HG02610 (cell line): ENCODE results near the gene KIRREL3.

ENCODE experiments used
- ATAC-seq: cut with Tn5 transposase; IDR thresholded peaks from one replicate; pipeline ENCODE4 v1.9.1; 2021; ENCODE audit warnings: mild to moderate bottlenecking, moderate library complexity; ENCODE audit not compliant: unreplicated experiment

Gene KIRREL3

DNA sequence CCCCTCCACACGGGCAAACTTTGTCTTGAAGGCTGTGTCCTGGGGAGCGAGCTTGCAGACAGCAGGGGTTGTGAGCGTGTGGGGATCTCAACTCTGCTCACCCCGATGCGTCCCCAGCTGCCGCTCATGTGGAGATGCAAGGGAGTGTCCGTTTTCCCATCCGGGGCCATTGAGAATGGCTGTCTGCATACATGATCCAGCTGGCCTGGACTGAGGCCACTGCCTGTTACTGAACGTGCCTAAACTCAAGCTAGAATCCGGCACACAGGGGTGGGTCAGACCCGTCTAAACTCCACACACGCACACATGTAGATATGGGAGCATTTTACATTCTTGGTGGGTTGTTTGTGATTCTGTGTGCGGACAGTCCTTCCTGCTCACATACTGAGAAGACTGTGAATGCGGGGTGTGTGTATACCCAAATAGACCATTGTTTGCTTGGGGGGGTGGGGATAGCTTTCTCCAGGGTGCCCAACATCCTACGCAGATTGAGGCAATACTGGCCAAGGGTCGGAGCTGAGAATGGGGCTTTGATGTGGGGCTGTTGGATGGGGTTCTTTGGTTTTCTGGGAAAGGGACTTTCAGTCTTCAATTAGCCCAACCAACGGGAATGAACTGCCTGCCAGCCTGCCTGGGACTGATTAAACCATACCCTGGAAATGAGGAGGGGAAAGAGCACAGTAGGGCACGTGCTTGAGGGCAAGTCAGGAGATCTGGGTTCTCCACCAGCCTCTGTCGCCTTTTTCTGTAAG is 584.7 kb downstream of the KIRREL3 start:
- no peak for ATAC-seq

DNA sequence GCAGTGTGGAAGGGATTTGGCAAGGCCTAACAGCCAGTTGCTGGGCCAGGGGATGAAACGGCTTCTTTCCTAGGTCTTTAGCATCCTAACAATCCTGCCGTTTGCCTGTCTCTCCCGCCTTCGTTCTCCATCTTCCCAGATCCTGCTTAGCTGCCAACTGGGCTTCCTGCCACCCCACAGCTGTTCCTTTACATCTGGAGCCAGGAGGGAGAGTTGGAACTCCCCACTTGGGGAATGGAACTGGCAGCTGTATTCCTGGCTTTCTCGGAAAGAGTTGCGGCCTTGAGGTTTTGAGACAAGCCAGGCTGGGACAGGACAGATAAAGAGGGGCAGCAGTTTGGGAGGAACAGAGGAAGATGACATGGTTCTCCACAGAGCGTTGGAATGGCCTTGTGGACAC is 585.4 kb downstream of the KIRREL3 start:
- ATAC-seq = no peak

DNA sequence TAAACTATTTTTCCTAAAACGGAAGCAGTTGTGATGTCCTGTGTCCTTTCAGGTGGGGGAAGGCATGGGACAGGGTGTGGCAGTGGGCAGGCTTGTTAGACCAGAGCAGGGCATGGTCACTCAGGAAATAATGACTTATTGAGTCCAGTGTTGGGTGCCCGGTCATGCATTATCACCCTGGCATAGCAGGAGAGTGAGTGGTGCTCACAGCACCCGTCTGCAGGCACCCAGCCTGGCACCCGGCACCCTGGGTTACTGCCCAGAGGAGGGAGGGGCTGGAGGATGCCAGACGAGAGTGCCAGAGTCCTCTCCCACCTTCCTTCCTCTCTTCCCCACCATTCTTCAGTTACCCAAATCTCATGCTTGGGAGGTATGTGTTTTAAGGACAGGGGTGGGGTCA is 586.0 kb downstream of the KIRREL3 start:
- no peak for ATAC-seq

DNA sequence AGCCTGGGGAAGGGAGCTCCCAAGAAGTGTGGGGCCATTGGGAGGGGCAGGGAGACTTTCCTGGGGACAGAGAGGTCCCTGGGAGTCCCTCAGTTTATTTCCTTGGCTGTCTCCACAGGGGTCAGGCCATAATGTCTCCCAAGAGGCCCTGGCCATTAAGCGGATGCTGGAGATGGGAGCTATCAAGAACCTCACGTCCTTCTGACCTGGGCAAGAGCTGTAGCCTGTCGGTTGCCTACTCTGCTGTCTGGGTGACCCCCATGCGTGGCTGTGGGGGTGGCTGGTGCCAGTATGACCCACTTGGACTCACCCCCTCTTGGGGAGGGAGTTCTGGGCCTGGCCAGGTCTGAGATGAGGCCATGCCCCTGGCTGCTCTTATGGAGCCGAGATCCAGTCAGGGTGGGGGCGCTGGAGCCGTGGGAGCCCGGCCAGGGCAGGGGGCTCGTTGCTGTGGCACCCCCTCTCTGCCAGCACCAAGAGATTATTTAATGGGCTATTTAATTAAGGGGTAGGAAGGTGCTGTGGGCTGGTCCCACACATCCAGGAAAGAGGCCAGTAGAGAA is 586.6 kb downstream of the KIRREL3 start:
- ATAC-seq = no peak

DNA sequence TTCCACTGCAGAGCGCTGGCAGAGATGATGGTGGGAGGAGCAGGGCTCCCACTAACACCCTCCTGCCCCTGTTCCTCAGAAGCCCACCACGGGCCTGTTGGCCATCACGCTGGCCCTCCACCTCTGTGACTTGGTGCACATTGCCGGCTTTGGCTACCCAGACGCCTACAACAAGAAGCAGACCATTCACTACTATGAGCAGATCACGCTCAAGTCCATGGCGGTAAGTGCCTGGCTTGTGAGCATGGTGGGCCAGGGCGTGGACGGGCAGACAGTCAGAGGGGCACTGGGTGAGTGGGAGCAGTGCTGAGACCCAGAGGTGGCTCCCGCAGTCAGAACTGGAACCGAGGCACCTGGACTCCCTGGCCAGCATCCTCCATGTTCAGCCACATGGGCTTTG is 587.1 kb downstream of the KIRREL3 start:
- ATAC-seq = no peak

DNA sequence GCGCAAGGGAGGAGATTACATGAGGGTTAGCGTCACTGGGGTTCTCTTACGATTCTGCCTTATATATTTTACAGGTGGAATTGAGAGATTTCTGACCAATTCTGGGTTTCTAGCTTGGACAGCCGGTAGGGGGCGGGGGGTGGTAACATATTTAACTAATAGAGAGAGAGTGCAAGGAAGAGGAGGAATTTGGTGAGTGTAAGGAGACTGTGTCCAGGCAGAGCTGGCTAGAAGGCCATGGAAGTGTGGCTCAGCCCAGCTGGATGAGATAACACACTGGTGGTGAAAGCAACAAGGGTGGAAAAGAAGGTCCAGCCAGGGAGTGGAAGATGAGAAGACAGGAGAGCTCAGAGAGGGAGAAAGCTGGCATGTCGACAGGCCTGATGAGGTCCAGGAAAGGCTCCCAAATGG is 588.6 kb downstream of the KIRREL3 start:
- ATAC-seq = no peak

DNA sequence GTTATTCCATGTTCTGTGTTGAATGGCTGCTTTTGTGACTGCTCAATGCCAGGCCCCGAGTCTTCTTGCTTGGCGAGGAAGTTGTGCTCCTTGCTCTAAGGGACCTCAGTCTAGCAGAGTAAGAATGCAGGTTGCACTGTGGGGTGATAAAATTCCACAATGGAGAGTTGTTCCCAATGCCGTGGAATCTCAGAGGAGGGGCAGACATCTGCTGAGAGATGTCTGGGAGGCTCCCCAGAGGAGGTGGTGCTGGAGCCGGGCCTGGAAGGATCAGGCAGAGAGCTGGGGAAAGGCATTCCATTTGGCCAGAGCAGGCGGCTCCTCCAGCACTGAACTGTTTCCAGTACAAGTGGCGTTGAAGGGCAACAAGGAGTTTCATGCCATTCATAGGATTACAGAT is 589.9 kb downstream of the KIRREL3 start:
- no peak for ATAC-seq

DNA sequence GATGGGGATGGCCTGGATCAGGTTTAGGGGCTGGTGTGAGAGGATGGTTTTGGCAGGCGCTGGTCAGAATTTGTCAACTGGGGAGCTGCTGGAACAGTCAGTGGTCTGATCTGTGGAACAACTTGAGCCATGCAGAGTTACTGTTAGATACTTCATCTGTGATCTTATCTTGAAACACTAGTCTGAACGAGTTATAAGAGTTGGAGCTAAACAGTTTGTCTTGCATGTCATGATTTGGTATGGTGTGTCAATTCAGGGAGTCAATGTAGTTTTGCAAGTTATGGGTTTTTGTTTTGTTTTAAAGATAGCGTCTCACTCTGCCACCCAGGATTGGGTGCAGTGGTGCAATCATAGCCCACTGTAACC is 591.0 kb downstream of the KIRREL3 start:
- no peak for ATAC-seq

DNA sequence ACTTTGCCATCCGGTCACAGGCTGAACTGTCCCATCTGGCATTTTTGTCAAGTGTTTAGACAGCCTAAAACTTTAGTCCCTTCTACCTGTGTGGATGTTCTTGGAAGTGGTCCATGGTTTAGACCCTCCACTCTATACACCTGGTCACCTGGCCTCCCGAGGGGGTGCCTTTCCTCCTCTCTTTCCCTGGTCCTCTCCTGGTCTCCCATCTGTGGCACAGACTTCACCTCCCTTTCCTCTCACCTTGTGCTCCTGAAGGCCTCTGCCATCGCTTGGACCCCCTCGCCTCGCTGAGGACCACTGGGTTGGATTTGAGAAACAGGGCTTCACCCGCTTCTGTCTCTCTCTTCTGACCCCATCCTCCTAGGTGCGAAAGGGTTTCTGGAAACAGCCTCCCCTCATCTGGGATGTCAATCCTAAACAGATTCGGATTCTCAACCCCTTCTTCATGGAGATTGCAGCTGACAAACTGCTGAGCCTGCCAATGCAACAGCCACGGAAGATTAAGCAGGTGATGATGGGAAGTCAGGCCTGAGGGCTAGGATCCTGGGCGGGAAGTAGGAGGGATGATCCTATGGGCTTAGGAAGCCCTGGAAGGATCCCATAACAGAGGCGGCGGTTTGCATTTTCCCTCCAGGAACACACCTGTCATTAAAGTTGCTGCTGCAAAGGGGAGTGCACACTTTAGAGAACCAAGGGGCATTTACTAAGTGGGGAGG is 591.5 kb downstream of the KIRREL3 start:
- no peak for ATAC-seq

DNA sequence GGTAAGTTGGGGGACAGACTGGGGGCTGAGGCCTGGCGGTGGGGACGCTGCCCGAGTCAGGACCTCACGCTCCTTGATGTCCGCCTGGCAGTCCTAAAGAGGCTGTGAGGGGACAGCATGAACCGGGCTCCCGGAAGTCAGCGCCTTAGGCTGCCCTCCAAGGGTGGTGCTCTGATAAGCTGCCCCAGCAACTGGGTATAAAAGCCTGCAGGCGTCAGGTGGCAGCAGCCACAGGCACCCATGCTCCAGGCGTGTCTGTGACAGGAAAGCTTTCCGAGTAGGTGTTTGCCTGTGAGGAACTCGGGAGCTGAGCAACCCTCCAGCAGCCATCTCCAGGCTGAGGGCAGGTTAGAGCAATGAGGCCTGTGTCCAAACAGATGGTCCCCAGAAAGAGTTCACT is 592.1 kb downstream of the KIRREL3 start:
- ATAC-seq = no peak

DNA sequence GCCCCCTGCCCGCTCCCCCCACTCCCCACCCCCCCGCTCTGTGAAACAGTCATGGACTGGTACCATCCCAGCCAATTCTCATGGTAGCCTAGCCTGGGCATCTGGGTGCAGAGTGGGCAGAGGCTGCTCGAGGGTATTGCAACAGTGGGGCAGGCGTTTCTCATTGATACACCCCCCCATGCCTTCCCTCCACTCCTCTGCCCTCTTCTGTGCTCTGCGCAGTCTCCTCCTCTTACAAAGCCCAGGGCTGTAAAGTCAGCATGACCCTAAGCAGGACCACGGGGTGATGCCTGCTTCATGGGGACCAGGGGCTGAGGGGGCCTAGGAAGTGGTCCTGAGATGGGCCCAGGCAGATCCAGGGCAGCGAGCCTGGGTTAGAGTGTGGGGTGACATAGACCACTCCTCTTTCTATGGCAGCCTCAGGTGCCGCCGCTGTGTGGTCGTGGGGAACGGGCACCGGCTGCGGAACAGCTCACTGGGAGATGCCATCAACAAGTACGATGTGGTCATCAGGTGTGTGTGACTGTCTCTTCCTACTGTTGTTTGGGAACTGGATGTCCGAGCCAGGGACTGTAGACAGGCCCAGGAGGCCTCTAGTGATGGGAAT is 592.8 kb downstream of the KIRREL3 start:
- no peak for ATAC-seq

DNA sequence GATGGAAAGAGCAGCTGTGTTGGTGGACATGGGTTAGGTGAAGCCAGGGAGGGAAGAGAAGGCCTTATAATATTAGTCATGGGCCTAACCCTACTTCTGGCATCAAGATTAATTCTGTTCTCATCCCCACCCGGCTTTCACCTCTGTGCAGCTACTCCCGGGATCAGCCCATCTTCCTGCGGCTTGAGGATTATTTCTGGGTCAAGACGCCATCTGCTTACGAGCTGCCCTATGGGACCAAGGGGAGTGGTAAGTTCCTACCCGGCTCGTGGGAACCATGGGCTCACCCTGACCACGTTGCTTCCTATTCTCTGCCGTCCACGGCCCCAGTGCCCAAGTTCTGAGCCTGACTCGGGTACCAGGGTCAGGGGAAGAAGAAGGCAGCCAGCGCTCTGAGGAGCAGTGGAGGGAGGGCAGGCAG is 593.5 kb downstream of the KIRREL3 start:
- no peak for ATAC-seq

DNA sequence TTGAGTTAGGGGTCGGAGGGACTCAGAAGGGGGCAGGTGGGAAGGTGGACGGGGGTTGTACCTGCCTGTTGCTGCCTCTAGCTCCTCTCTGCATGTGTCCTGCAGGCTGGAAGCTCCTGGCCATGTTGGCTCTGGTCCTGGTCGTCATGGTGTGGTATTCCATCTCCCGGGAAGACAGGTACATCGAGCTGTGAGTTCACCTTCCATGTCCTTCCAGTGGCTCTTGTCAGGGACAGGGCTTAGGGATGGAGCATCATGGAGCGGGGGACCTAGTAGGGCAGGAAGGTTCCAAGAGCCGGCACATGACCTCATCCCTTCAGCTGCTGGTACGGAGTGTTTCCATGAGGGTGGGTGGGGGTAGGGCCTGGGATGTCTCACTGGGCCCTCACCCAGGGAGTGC is 594.2 kb downstream of the KIRREL3 start:
- ATAC-seq = no peak

DNA sequence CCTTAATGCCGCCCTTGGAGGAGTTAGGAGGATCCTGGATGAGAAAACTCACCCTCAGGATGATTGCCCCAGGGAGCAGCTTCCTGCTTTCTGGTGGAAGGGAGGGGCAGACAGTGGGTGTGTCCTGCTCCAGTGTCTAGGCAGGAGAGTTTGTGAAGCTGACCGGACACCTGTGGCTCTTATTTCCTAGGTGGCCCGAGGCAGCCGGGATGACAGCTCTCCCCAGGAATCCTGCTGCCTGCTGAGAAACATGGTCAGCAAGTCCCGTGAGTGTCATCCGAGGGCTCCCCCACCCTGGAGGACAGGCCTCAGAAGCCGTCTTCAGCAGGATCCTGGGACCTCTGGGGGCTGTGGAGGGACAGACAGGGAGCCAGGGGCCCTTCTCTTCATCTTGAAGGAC is 594.7 kb downstream of the KIRREL3 start:
- ATAC-seq = no peak

DNA sequence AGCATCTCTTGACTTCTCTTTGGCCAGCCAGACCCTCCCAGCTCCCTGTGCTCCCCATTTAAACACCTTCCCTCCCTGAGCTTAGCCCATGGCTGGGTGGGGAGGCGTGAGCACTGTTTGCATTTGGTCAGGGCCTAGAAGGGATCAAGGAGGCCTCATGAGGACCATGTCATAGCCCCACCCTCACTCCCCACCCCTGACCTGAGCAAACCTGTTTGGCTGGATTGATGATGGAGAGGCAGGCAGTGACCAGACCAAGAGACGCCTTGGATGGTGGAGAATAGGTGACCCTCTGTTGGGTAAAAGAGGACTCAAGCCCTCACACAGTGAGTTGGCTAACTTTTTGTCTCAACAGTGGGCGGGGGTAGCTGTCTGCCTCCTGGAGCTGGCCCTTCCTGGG is 595.2 kb downstream of the KIRREL3 start:
- no peak for ATAC-seq

DNA sequence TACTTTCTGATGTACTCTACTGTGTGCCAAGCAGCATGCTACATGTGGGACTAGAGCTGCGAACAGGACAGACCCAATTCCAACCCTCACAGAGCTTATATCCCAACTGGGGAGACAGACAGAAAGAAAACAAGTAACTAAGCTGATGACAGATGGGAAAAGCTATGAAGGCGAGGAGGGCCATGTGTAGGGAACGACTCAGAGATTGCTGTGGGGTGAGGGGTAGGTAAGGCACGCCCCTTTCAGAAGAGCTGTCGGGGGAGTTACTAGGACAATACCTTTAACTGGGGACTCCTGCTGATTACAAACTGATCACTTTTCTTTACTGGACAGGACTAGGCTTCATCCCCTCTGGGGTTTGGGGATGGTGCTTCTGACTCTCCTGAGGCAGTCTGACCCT is 596.2 kb downstream of the KIRREL3 start:
- no peak for ATAC-seq

DNA sequence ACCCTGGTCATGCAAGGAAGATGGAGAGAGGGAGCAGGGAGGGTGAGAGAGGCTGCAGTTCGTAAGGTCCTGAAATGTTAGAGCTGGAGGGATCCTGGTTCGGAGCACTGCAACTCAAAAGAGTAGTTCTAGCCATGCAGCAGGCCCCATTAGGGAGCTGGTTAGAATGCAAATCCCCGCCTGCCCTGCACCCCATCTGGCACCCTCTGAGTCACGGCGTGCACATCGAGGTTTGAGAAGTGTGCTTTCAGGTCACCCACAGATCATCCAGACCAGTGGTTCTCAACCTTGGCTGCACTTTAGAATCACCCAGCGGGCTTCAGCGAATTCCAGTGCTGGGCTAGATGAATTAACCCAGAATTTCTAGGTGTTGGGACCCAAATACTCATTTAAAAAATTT is 596.9 kb downstream of the KIRREL3 start:
- ATAC-seq = peak; percentile 84

DNA sequence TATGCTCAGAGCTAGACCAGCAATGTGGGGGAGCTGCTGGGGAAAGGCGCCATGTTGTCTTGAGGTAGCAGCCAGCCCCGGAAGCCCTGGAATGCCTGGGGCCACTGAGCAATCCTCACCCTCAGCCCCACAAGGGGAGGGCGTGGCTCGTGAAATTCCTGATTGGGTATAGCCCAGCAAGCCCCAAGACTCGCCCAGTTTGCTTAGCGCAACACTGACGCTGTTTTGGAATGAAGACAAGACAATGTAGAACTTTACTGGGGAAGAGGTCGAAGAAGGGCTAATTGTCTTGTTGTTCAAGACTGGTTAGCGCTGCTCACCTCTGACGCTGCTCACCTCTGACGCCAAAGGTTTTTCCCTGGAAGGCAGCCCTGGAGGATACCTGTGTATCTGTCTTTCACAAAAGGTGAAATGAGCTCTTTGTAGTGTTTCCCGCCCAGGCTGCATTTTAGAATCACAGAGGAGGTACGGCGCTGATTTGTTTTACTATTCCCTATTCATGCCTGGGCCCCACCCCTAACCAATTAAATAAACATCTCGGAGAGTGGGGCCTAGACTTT is 597.5 kb downstream of the KIRREL3 start:
- no peak for ATAC-seq

DNA sequence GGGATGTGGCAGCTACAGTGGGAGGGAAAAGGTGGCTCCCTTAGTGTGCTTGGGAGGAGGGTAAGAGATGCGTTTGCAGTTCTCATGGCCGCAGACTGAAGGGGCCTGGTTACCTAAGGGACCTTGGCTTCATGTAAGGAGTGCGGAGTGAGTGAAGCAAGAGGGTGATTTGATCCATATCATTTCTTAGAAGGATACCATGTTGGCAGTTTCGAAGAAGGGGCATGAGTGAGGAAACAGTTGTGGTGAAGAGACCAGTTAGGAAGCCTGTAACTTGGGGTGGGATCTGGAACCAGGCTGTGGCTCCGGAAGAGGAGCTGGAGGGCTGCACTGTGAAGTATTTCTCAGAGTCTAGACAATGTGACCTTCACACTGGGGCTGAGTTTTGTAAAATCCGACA is 600.1 kb downstream of the KIRREL3 start:
- ATAC-seq = no peak

DNA sequence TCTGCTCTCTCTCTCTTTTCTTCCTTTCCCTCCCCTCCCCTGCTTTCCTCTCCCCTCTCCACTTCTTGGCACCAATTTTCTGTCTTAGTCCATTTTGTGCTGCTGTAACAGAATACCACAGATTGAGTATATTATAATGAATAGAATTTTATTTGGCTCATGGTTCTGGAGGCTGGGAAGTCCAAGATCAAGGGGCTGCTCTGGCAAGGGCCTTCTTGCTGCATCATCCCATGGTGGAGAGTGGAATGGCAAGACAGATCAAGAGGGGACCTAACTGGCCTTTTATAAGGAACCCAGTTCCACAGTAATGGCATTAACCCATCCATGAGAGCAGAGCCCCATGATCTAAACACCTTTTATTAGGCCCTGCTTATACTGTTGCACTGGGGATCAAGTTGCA is 600.6 kb downstream of the KIRREL3 start:
- ATAC-seq = no peak

DNA sequence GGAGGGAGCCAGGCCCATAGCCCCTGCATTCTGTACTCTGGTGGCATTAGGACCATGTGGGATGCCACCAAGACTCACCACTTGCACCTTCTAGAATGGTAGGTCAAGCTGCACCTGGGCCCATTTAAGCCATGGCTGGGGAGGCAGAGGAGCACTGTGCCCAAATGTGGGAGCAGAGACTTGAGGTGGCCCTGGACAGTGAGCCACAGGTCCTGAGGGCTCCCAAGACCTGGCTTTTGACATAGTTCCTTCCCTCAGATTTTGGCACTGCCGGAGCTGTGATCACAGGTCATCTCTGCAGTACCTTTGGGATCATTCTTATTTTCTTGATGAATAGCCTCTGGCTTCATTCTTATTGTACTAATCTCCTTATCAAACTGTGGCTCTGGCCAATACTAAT is 601.8 kb downstream of the KIRREL3 start:
- ATAC-seq = no peak

DNA sequence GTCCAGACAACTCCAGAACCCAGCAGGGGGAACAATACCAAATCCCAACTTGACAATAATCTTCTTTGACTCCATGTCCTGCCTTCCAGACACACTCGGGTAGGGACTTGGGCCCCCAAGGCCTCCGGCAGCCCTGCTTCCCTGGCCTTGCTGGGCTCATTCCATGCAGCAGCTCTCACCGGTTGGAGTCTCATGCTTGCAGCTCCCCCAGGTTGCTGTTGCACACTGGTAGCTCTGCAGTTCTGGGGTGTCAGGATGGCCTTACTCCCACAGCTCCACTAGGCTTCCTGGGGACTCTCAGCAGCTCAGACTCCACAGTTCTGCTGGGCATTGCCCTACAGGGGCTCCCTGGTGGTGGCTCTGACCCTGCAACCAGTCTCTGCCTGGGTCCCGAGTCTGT is 602.3 kb downstream of the KIRREL3 start:
- no peak for ATAC-seq
